Measurements from ENCODE around the gene CLBA1. TPM values are rescaled to one million over a fixed set of nuclear protein-coding genes. Genes with fewer than 3 reads are reported as not detected.

Gene CLBA1
- total RNA-seq, 1 donor from 2014 or later: 6.0 TPM

DNA sequence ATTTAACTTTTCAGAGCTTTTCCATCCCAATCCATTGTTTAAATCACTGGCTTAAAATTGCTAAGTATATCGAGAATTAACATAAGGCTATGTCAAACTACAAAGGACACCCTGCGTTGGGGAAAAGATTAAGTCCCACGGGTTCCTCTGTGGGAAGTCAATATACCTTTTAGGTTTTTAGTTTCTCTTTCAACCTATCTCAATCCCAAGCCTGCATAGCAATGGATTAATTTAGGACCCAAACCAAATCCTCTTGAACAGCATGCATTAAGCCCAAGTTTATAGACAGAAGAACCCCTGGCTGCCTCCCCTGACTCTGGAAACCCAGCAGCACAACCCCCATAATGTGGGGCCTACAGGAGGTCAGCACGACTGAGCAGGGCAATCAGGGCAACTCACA is 29.0 kb downstream of the CLBA1 start:
- DNase-seq (ENCODE audit: low spot score): no peak
- H3K27ac Mint-ChIP-seq (ENCODE audit: unreplicated experiment): no peak overlapping the region
- TF ChIP-seq, protein P1, sequence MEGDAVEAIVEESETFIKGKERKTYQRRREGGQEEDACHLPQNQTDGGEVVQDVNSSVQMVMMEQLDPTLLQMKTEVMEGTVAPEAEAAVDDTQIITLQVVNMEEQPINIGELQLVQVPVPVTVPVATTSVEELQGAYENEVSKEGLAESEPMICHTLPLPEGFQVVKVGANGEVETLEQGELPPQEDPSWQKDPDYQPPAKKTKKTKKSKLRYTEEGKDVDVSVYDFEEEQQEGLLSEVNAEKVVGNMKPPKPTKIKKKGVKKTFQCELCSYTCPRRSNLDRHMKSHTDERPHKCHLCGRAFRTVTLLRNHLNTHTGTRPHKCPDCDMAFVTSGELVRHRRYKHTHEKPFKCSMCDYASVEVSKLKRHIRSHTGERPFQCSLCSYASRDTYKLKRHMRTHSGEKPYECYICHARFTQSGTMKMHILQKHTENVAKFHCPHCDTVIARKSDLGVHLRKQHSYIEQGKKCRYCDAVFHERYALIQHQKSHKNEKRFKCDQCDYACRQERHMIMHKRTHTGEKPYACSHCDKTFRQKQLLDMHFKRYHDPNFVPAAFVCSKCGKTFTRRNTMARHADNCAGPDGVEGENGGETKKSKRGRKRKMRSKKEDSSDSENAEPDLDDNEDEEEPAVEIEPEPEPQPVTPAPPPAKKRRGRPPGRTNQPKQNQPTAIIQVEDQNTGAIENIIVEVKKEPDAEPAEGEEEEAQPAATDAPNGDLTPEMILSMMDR (IDR thresholded peaks at IDR 0.05): no peak
- H3K36me3 Mint-ChIP-seq (ENCODE audit: low read depth): peaks cover 7% of the 10 kb centered on the region
- no peaks in the 10 kb centered on the region for H3K27me3 Mint-ChIP-seq (ENCODE audit: low read depth)
- peaks cover 73% of the 10 kb centered on the region for H3K4me1 Mint-ChIP-seq (ENCODE audit: low read depth)
- H3K4me3 Mint-ChIP-seq (ENCODE audit: unreplicated experiment): no peak overlapping the region
- no peaks in the 10 kb centered on the region for H3K9me3 Mint-ChIP-seq (ENCODE audit: low read depth)

DNA sequence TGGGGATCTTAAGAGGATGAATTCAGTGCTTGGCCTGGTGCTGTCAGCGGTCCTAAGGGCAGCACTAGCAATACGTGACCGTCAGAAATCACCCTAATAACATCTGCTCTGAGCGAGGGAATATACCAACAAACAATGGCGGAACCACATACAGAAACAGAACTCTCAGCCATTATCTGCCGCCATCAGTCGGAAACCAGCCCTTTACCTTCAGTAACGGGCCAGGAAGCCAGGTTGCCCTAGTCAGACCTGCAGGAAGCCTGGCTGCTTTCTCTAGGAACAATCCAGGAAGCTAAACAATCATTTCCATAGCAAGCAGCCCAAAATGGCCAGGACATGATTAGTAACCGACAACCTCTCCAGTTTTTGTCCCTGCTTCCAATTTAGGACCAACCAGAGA is 29.7 kb downstream of the CLBA1 start:
- no peaks in the 10 kb centered on the region for H3K27me3 Mint-ChIP-seq (ENCODE audit: low read depth)

DNA sequence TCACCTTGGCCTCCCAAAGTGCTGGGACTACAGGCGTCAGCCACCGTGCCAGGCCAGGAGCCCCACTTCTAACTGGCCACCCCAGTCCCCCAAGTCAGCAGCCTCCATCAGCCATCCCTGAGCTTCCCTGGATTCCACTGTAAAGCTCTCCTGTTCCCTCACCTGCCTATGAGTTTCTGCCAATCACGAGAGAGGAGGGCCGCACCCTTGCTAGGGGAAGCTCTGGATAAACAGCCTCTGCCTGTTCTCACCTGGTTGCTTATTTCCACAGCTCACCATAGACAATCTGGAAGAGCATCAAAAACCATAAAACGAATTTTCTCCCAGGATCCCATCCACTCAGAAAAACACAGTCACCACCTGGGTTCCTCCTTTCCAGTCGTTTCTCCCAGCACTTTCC is 30.3 kb downstream of the CLBA1 start:
- Mint-ChIP-seq H3K9me3 (ENCODE audit: low read depth) (no peaks in the 10 kb centered on the region), H3K27ac (ENCODE audit: unreplicated experiment) (no peak overlapping the region), H3K36me3 (ENCODE audit: low read depth) (peaks cover 4% of the 10 kb centered on the region), H3K4me3 (ENCODE audit: unreplicated experiment) (no peak overlapping the region), H3K27me3 (ENCODE audit: low read depth) (no peaks in the 10 kb centered on the region), H3K4me1 (ENCODE audit: low read depth) (peaks cover 79% of the 10 kb centered on the region)
- DNase-seq (ENCODE audit: low spot score): no peak
- TF ChIP-seq, protein P1 (IDR thresholded peaks at IDR 0.05): no peak

More for the DNA sequence above, 29.7 kb downstream of the CLBA1 start:
- H3K27ac Mint-ChIP-seq (ENCODE audit: unreplicated experiment): no peak overlapping the region
- TF ChIP-seq, protein P1 (IDR thresholded peaks at IDR 0.05): no peak
- DNase-seq (ENCODE audit: low spot score): no peak
- peaks cover 79% of the 10 kb centered on the region for H3K4me1 Mint-ChIP-seq (ENCODE audit: low read depth)
- peaks cover 4% of the 10 kb centered on the region for H3K36me3 Mint-ChIP-seq (ENCODE audit: low read depth)
- no peaks in the 10 kb centered on the region for H3K9me3 Mint-ChIP-seq (ENCODE audit: low read depth)
- H3K4me3 Mint-ChIP-seq (ENCODE audit: unreplicated experiment): no peak overlapping the region

DNA sequence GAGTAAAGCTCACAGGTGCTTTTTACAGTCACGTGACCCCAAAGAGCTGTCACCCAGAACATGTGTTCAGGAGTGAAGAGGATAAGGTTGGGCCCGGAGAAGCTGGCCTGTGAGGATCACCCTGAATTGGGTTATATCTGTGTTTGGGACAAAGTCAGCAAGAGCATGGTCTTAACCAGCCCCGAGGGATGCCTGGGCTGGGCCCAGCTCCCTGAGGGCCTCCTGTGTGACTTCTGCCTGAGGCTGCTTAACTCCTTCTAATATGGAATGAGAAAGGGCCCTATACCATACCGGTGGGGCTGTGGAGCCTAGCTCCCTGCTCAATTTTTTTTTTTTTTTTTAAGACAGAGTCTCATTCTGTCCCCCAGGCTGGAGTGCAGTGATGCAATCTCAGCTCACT is 32.8 kb downstream of the CLBA1 start:
- Mint-ChIP-seq H3K4me3 (ENCODE audit: unreplicated experiment) (peak overlapping the region; percentile 87), H3K4me1 (ENCODE audit: low read depth) (peaks cover 82% of the 10 kb centered on the region), H3K27ac (ENCODE audit: unreplicated experiment) (peak overlapping the region; percentile 49), H3K27me3 (ENCODE audit: low read depth) (no peaks in the 10 kb centered on the region), H3K36me3 (ENCODE audit: low read depth) (peaks cover 2% of the 10 kb centered on the region), H3K9me3 (ENCODE audit: low read depth) (no peaks in the 10 kb centered on the region)
- TF ChIP-seq, protein P1 (IDR thresholded peaks at IDR 0.05): no peak
- no peak for DNase-seq (ENCODE audit: low spot score)

DNA sequence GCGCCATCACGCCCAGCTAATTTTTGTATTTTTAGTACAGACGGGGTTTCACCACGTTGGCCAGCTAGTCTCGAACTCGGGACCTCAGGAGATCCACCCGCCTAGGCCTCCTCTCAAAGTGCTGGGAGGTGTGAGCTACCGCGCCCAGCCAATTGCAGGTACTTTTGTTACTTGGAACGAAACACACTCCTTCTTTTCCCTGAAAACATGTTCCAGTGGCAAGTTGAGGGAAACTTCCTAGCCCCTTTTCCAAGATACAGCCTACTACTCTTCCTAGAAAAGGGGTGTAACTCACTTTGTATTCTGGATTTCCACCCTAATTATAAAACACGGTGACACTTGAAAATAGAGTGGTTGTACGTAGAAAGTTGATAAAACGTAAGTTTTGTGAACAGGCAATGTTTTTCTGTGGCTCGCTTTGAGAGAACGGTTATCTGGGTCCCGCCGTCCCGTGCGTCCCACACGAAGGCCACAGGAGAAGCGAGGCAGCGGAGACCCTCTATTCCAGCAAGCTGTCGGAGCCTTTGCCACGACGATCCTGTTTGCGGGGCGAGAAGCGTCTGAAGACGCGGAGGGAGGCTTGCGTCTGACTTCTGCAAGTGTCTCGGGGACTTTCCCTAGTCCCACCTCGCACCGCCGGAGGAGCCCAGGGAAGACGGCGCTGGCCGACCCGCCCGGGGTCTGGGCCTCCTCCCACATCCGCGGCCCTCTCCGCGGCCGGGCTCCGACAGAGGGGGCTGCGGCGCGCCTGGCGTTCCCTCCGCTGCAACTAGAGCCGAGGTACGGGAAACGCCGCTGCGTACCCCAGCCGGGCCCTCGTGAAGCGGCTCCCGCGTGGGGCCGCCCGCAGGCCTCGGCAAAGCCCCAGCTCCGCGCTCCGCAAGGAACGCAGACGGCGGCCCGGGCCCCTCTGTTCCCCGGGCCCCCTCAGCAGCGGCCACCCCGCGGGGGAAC is 34.5 kb downstream of the CLBA1 start:
- TF ChIP-seq, protein P1 (IDR thresholded peaks at IDR 0.05): peak; percentile 50
- Mint-ChIP-seq H3K4me3 (ENCODE audit: unreplicated experiment) (peak overlapping the region; percentile 87), H3K4me1 (ENCODE audit: low read depth) (peaks cover 83% of the 10 kb centered on the region), H3K27ac (ENCODE audit: unreplicated experiment) (peak overlapping the region; percentile 91), H3K27me3 (ENCODE audit: low read depth) (no peaks in the 10 kb centered on the region), H3K9me3 (ENCODE audit: low read depth) (no peaks in the 10 kb centered on the region), H3K36me3 (ENCODE audit: low read depth) (peaks cover 2% of the 10 kb centered on the region)
- DNase-seq (ENCODE audit: low spot score): no peak
